Uterus (tissue), 2 donors: ENCODE data around the gene TBX2.

Experiments used
- POLR2A ChIP-seq, 2 donors: fragments of 450-650 bp; IDR thresholded peaks; one replicate each; pipeline ENCODE4 v1.6.1; 2016; ENCODE audit warnings: antibody characterized with exemption in 2 of 2, mild to moderate bottlenecking in 1 of 2, moderate library complexity in 1 of 2
- TF ChIP-seq, protein P1 (sequence below), 4 experiments: fragments of 200-600 bp in 2 of 4; fragments of 450-650 bp in 2 of 4; sonication (generic) in 2 of 4; IDR thresholded peaks; one replicate each; pipeline ENCODE4 v1.5.1; 2016 to 2019; ENCODE audit warnings: antibody characterized with exemption in 4 of 4, mild to moderate bottlenecking in 2 of 4, moderate library complexity in 1 of 4

DNA sequence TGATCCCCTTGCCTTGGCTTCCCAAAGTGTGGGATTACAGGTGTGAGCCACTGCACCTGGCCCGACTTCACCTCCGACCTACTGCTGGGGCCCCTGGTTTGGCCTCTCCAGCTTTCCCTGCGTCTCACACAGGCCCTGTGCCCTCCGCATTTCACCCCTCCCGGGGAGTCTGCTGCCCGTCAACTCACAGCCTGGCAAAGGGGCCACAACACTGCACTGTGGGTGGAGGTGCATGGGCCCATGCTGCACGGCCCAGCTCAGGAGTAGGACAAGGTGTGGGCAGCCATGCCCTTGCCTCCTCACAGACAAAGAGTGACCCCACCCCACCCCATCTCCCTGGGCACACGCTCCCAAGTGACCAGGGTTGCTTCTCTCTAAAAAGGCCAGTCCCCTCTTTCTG lies 12.6 kb upstream of the TBX2 start:
- TF ChIP-seq, protein P1, sequence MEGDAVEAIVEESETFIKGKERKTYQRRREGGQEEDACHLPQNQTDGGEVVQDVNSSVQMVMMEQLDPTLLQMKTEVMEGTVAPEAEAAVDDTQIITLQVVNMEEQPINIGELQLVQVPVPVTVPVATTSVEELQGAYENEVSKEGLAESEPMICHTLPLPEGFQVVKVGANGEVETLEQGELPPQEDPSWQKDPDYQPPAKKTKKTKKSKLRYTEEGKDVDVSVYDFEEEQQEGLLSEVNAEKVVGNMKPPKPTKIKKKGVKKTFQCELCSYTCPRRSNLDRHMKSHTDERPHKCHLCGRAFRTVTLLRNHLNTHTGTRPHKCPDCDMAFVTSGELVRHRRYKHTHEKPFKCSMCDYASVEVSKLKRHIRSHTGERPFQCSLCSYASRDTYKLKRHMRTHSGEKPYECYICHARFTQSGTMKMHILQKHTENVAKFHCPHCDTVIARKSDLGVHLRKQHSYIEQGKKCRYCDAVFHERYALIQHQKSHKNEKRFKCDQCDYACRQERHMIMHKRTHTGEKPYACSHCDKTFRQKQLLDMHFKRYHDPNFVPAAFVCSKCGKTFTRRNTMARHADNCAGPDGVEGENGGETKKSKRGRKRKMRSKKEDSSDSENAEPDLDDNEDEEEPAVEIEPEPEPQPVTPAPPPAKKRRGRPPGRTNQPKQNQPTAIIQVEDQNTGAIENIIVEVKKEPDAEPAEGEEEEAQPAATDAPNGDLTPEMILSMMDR (IDR thresholded peaks at IDR 0.05): no peak
- no peak for TF ChIP-seq POLR2A (IDR thresholded peaks at IDR 0.05)
